NCI-H1105 treated with DMSO at 0.1 percent for 48 hours (cell line): ENCODE data around the gene ZBTB7C.
A peak's percentile ranks its signal among the peaks of the same experiment; 100 is the strongest.

ENCODE experiments used
- DNase-seq: peaks from one replicate; lab custom pipeline; 2025; lab: John Stamatoyannopoulos, UW

Gene ZBTB7C

GRCh38 chr18:48085781-48086487 lies 323.2 kb downstream of the ZBTB7C start:
- DNase-seq = no peak

- DNase-seq = no peak
Observed at GRCh38 chr18:48084858-48085257, 324.3 kb downstream of the ZBTB7C start.

- DNase-seq = no peak
Observed at GRCh38 chr18:48084041-48084757, 325.0 kb downstream of the ZBTB7C start.

GRCh38 chr18:48080546-48080945 lies 328.6 kb downstream of the ZBTB7C start:
- no peak for DNase-seq

GRCh38 chr18:48079885-48080284 lies 329.3 kb downstream of the ZBTB7C start:
- DNase-seq = no peak

- no peak for DNase-seq
Observed at GRCh38 chr18:48078448-48078847, 330.7 kb downstream of the ZBTB7C start.

GRCh38 chr18:48077291-48077690 lies 331.9 kb downstream of the ZBTB7C start:
- no peak for DNase-seq

GRCh38 chr18:48076461-48076860 lies 332.7 kb downstream of the ZBTB7C start:
- DNase-seq = no peak

GRCh38 chr18:48075707-48076093 lies 333.5 kb downstream of the ZBTB7C start:
- DNase-seq = no peak

GRCh38 chr18:48074929-48075706 lies 334.1 kb downstream of the ZBTB7C start:
- DNase-seq = no peak

- no peak for DNase-seq
Observed at GRCh38 chr18:48073211-48073930, 335.8 kb downstream of the ZBTB7C start.

- no peak for DNase-seq
Observed at GRCh38 chr18:48072428-48073204, 336.6 kb downstream of the ZBTB7C start.

- DNase-seq = no peak
Observed at GRCh38 chr18:48068916-48069445, 340.2 kb downstream of the ZBTB7C start.

- DNase-seq = no peak
Observed at GRCh38 chr18:48066225-48066652, 342.9 kb downstream of the ZBTB7C start.

- peak; percentile 11 for DNase-seq
Observed at GRCh38 chr18:48065601-48065995, 343.6 kb downstream of the ZBTB7C start.

- DNase-seq = no peak
Observed at GRCh38 chr18:48064978-48065600, 344.1 kb downstream of the ZBTB7C start.

GRCh38 chr18:48061781-48062570 lies 347.2 kb downstream of the ZBTB7C start:
- no peak for DNase-seq

GRCh38 chr18:48060970-48061369 lies 348.2 kb downstream of the ZBTB7C start:
- no peak for DNase-seq

GRCh38 chr18:48060346-48060745 lies 348.8 kb downstream of the ZBTB7C start:
- DNase-seq = no peak
